Skeletal muscle satellite cell (primary cell): ENCODE results near the gene LSM11. TPM values are rescaled to one million over a fixed set of nuclear protein-coding genes. Genes with fewer than 3 reads are reported as not detected.

ENCODE experiments used
- H3K27me3 ChIP-seq: 2 replicates; pipeline ENCODE4 v1.7.0; 2013; ENCODE audit warnings: low read length; ENCODE audit not compliant: control insufficient read depth, insufficient read depth
- H3K36me3 ChIP-seq: 2 replicates; pipeline ENCODE4 v1.7.0; 2013; ENCODE audit warnings: mild to moderate bottlenecking, control low read depth, low read length; ENCODE audit not compliant: insufficient read depth
- H3K4me1 ChIP-seq: 2 replicates; pipeline ENCODE4 v1.7.0; 2013; ENCODE audit warnings: low read length; ENCODE audit not compliant: control insufficient read depth, insufficient read depth
- H3K4me2 ChIP-seq: 2 replicates; pipeline ENCODE4 v1.7.0; 2013; ENCODE audit warnings: mild to moderate bottlenecking, low read length
- H3K4me3 ChIP-seq: 2 replicates; pipeline ENCODE4 v1.7.0; 2013; ENCODE audit warnings: low read length
- H3K9ac ChIP-seq: 2 replicates; pipeline ENCODE4 v1.7.0; 2013; ENCODE audit warnings: mild to moderate bottlenecking, low read depth, low read length, moderate library complexity
- H3K9me3 ChIP-seq: replicated peaks from 2 replicates; pipeline ENCODE4 v1.7.0; 2013; ENCODE audit warnings: mild to moderate bottlenecking, control low read depth, low read length
- small RNA-seq: library from RNA; depleted of rRNA; stranded (forward); fragments of <200 nt; gene quantifications from one replicate; pipeline ENCODE3, GENCODE V24; 2012

The LSM11 gene

GRCh38 chr5:157785801-157786200 is 42.3 kb downstream of the LSM11 start:
- no peaks in the 10 kb centered on the region for H3K9me3 ChIP-seq
- no peak overlapping the region for H3K4me2 ChIP-seq
- no peaks in the 10 kb centered on the region for H3K4me1 ChIP-seq
- no peak overlapping the region for H3K9ac ChIP-seq
- peaks cover 48% of the 10 kb centered on the region for H3K36me3 ChIP-seq
- H3K4me3 ChIP-seq = no peak overlapping the region
- no peaks in the 10 kb centered on the region for H3K27me3 ChIP-seq

- H3K4me3 ChIP-seq = no peak overlapping the region
- no peaks in the 10 kb centered on the region for H3K27me3 ChIP-seq
- H3K9me3 ChIP-seq = no peaks in the 10 kb centered on the region
- no peak overlapping the region for H3K9ac ChIP-seq
- H3K4me1 ChIP-seq = no peaks in the 10 kb centered on the region
- peaks cover 41% of the 10 kb centered on the region for H3K36me3 ChIP-seq
- no peak overlapping the region for H3K4me2 ChIP-seq
Measured at GRCh38 chr5:157793301-157793700, 49.8 kb downstream of the LSM11 start.

GRCh38 chr5:157799578-157799977 is 56.1 kb downstream of the LSM11 start:
- Histone ChIP-seq H3K4me3 (no peak overlapping the region), H3K36me3 (peaks cover 23% of the 10 kb centered on the region), H3K4me2 (no peak overlapping the region)

GRCh38 chr5:157800137-157800536 is 56.6 kb downstream of the LSM11 start:
- no peaks in the 10 kb centered on the region for H3K27me3 ChIP-seq
- no peaks in the 10 kb centered on the region for H3K4me1 ChIP-seq
- H3K4me3 ChIP-seq = no peak overlapping the region
- peaks cover 27% of the 10 kb centered on the region for H3K36me3 ChIP-seq
- H3K4me2 ChIP-seq = no peak overlapping the region
- no peaks in the 10 kb centered on the region for H3K9me3 ChIP-seq
- H3K9ac ChIP-seq = no peak overlapping the region

More at GRCh38 chr5:157799578-157799977, 56.1 kb downstream of the LSM11 start:
- Histone ChIP-seq H3K27me3 (no peaks in the 10 kb centered on the region), H3K9me3 (no peaks in the 10 kb centered on the region), H3K9ac (no peak overlapping the region), H3K4me1 (no peaks in the 10 kb centered on the region)

GRCh38 chr5:157802736-157803135 is 59.2 kb downstream of the LSM11 start:
- Histone ChIP-seq H3K36me3 (peaks cover 37% of the 10 kb centered on the region), H3K4me2 (no peak overlapping the region), H3K9ac (no peak overlapping the region), H3K27me3 (no peaks in the 10 kb centered on the region), H3K9me3 (no peaks in the 10 kb centered on the region), H3K4me3 (no peak overlapping the region), H3K4me1 (no peaks in the 10 kb centered on the region)

GRCh38 chr5:157808043-157808442 is 64.5 kb downstream of the LSM11 start:
- no peaks in the 10 kb centered on the region for H3K9me3 ChIP-seq
- H3K27me3 ChIP-seq = no peaks in the 10 kb centered on the region
- H3K9ac ChIP-seq = no peak overlapping the region
- H3K4me3 ChIP-seq = no peak overlapping the region
- H3K36me3 ChIP-seq = peaks cover 66% of the 10 kb centered on the region
- no peak overlapping the region for H3K4me2 ChIP-seq
- H3K4me1 ChIP-seq = no peaks in the 10 kb centered on the region

Small RNA genes within 50 kb of the gene (small RNA-seq; reads per million reads assigned to genes)
- gene AC026407.1 (not detected), gene RNU6-260P (not detected)
